NCI-H1048 (cell line): ENCODE measurements around the gene KIFC1.
A peak's percentile ranks its signal among the peaks of the same experiment; 100 is the strongest.

Experiments used
- DNase-seq: peaks from one replicate; lab custom pipeline; 2025; lab: John Stamatoyannopoulos, UW

The KIFC1 gene

GRCh38 chr6:33425668-33426577 is 34.3 kb downstream of the KIFC1 start:
- DNase-seq = peak; percentile 66

GRCh38 chr6:33426590-33427511 is 35.2 kb downstream of the KIFC1 start:
- DNase-seq = no peak

GRCh38 chr6:33427585-33428223 is 36.1 kb downstream of the KIFC1 start:
- DNase-seq = no peak

- no peak for DNase-seq
Observed at GRCh38 chr6:33428224-33428965, 36.8 kb downstream of the KIFC1 start.

GRCh38 chr6:33428966-33429749 is 37.5 kb downstream of the KIFC1 start:
- no peak for DNase-seq

- DNase-seq = no peak
Observed at GRCh38 chr6:33429750-33430052, 38.1 kb downstream of the KIFC1 start.

- no peak for DNase-seq
Observed at GRCh38 chr6:33430334-33430733, 38.7 kb downstream of the KIFC1 start.

- no peak for DNase-seq
Observed at GRCh38 chr6:33430991-33431879, 39.6 kb downstream of the KIFC1 start.

GRCh38 chr6:33431880-33432541 is 40.4 kb downstream of the KIFC1 start:
- DNase-seq = no peak

GRCh38 chr6:33432546-33432945 is 40.9 kb downstream of the KIFC1 start:
- no peak for DNase-seq

- DNase-seq = no peak
Observed at GRCh38 chr6:33433001-33433543, 41.4 kb downstream of the KIFC1 start.

- DNase-seq = no peak
Observed at GRCh38 chr6:33433544-33434191, 42.0 kb downstream of the KIFC1 start.

- DNase-seq = no peak
Observed at GRCh38 chr6:33434961-33435360, 43.3 kb downstream of the KIFC1 start.

GRCh38 chr6:33437666-33438065 is 46.0 kb downstream of the KIFC1 start:
- no peak for DNase-seq

- DNase-seq = no peak
Observed at GRCh38 chr6:33438978-33439594, 47.5 kb downstream of the KIFC1 start.

- no peak for DNase-seq
Observed at GRCh38 chr6:33439956-33440648, 48.5 kb downstream of the KIFC1 start.

GRCh38 chr6:33440649-33441309 is 49.2 kb downstream of the KIFC1 start:
- DNase-seq = no peak
